Spinal cord (tissue), 10 donors: ENCODE results near the gene RGS6. TPM values are rescaled to one million over a fixed set of nuclear protein-coding genes. Genes with fewer than 3 reads are reported as not detected.

ENCODE experiments used
- DNase-seq, 6 donors: peaks; one replicate each; pipeline versions ENCODE4 v3.0.0 to v3.0.0-alpha.2; 2013 to 2015; ENCODE audit warnings: low spot score in 6 of 6, low read depth in 4 of 6
- H3K27ac ChIP-seq: one replicate; pipeline ENCODE4 v1.5.1; 2013; ENCODE audit warnings: low read depth, low read length, control low read depth
- H3K27me3 ChIP-seq: one replicate; pipeline ENCODE4 v1.6.1; 2013; ENCODE audit warnings: low read length; ENCODE audit not compliant: control insufficient read depth, insufficient read depth
- H3K36me3 ChIP-seq: one replicate; pipeline ENCODE4 v1.6.1; 2013; ENCODE audit warnings: low read length; ENCODE audit not compliant: control insufficient read depth, insufficient read depth
- H3K4me1 ChIP-seq: one replicate; pipeline ENCODE4 v1.6.1; 2013; ENCODE audit warnings: low read length; ENCODE audit not compliant: control insufficient read depth, insufficient read depth
- H3K4me3 ChIP-seq: one replicate; pipeline ENCODE4 v1.5.1; 2013; ENCODE audit warnings: low read depth, low read length, control low read depth
- H3K9me3 ChIP-seq: one replicate; pipeline ENCODE4 v1.6.1; 2013; ENCODE audit warnings: low read length; ENCODE audit not compliant: control insufficient read depth, insufficient read depth
- WGBS: methylation state at CpG from one replicate; pipeline ENCODE4 v1.1.5; 2013; ENCODE audit warnings: missing lambda C conversion rate; ENCODE audit not compliant: insufficient coverage; 5-methylcytosine and 5-hydroxymethylcytosine counted together
- polyA plus RNA-seq, 2 donors: library from polyadenylated mRNA; unstranded; fragments of 120-200 nt; gene quantifications; one replicate each; pipeline ENCODE4 v1.2.1, GENCODE V29; 2013; ENCODE audit not compliant: insufficient read length in 2 of 2
- total RNA-seq, 2 donors: library from RNA; depleted of rRNA in 1 of 2; stranded (reverse); fragments of 120-200 nt in 1 of 2; fragments of >200 nt in 1 of 2; gene quantifications; one replicate each; pipeline versions ENCODE4 v1.2.3 to v1.2.4, GENCODE V29; 2013 to 2014
- donor health status: healthy.

Gene RGS6
- total and polyA plus RNA-seq, 4 donors: 9.1 to 11.5 (median 10.3) TPM

DNA sequence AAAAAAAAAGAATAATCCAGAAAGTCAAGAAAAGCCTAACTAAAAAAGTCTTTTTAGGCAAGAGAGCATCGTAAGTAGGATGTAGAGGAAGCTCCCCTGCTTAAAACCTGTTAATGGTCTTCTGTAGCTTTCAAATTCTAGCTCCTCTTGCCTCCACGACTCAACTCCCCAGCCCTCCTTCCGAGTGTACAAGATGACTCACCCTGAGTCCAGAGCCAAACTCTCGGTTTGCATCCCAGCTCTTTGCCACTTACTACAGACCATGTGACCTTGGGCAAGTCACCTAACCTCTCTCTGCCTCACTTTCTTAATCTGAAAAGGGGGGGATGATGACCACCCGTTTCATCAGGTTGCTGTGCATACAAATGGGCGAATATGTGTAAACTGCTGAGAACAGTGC lies 501.3 kb downstream of the RGS6 start:
- no peak for DNase-seq
- Histone ChIP-seq H3K27me3 (no peaks in the 10 kb centered on the region), H3K4me1 (no peaks in the 10 kb centered on the region), H3K27ac (no peak overlapping the region), H3K9me3 (no peaks in the 10 kb centered on the region), H3K4me3 (no peak overlapping the region), H3K36me3 (no peaks in the 10 kb centered on the region)
- 82% methylated on average over 4 of the region's 6 CpGs for WGBS

- H3K27me3 ChIP-seq: no peaks in the 10 kb centered on the region
- no peak overlapping the region for H3K4me3 ChIP-seq
- no peak for DNase-seq
- H3K9me3 ChIP-seq: no peaks in the 10 kb centered on the region
- no peak overlapping the region for H3K27ac ChIP-seq
- no CpG with 5 or more reads among the region's 2 CpGs for WGBS
- no peaks in the 10 kb centered on the region for H3K4me1 ChIP-seq
- H3K36me3 ChIP-seq: no peaks in the 10 kb centered on the region
Observed at GRCh38 chr14:72434856-72435255, 502.6 kb downstream of the RGS6 start.

DNA sequence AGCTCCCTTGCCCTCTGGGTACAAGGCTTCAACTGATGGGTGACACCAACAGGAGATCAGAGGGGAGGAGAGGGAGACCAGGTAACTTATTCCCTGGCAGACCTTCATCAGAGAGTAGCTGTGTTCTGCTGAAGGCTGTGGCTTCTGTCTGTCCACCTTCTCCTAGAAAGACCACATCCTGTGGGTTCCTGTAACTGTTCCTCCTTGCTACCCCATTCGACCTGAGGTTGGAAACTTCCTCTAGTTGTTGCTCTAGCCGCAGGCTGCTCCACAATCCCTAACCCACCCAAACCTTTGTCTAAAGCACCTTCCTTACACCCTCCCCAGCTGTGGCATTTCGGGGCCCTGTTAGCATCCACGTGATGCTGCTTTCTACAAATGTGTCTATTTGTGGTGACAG lies 507.5 kb downstream of the RGS6 start:
- H3K27ac ChIP-seq: no peak overlapping the region
- peaks cover 2% of the 10 kb centered on the region for H3K4me1 ChIP-seq
- DNase-seq: no peak
- no peak overlapping the region for H3K4me3 ChIP-seq
- whole genome bisulfite sequencing: 88% methylated on average over 4 of the region's 4 CpGs
- no peaks in the 10 kb centered on the region for H3K36me3 ChIP-seq
- no peaks in the 10 kb centered on the region for H3K9me3 ChIP-seq
- no peaks in the 10 kb centered on the region for H3K27me3 ChIP-seq

DNA sequence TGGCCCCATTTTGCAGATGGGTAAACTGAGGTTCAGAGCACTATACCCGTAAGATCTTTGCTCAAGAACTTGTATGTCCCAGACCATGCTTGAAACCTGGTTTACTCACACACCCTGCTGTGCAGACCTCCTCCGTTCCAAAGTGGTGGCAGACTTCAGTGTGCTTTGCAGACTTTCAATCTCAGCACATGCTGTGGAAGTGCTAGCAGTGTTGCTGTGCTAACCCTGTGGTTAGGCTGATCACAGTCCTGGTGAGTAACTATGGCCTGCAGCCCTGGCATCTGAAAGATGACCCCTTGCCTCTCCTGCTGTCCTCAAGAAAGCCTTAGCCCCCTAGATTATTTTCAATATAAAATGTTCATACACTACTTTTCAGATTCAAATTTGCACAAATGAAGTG lies 511.0 kb downstream of the RGS6 start:
- Histone ChIP-seq H3K36me3 (no peaks in the 10 kb centered on the region), H3K9me3 (no peaks in the 10 kb centered on the region), H3K4me3 (no peak overlapping the region), H3K27me3 (no peaks in the 10 kb centered on the region), H3K4me1 (peaks cover 3% of the 10 kb centered on the region), H3K27ac (no peak overlapping the region)
- DNase-seq: no peak
- WGBS: 96% methylated on average over 2 of the region's 2 CpGs

DNA sequence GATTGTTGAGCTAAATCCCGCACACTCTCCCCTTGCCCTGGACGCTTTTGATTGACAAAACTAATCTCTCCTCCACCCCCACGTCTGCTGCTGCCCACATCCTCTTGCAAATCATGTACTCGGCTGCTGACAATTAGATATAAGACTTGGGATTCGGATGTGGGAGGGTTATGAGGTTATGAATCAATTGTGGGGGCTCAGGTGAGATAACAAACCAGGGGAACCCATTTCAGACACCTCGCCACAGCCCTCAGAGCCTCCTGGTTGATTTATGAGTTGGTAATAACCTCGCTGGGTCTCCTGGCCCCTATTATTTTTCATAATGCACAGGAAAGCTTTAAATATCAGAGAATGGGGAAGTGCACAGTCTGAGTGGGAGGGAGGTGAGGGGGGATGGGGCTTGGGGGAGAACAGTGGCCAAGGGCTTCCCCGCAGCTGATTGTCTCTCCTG lies 511.8 kb downstream of the RGS6 start:
- Histone ChIP-seq H3K9me3 (no peaks in the 10 kb centered on the region), H3K4me1 (peaks cover 3% of the 10 kb centered on the region), H3K27me3 (no peaks in the 10 kb centered on the region), H3K4me3 (no peak overlapping the region), H3K36me3 (no peaks in the 10 kb centered on the region), H3K27ac (no peak overlapping the region)
- WGBS: 67% methylated on average over 1 of the region's 8 CpGs
- peak in 1 of 6 donors; percentile 69 for DNase-seq

DNA sequence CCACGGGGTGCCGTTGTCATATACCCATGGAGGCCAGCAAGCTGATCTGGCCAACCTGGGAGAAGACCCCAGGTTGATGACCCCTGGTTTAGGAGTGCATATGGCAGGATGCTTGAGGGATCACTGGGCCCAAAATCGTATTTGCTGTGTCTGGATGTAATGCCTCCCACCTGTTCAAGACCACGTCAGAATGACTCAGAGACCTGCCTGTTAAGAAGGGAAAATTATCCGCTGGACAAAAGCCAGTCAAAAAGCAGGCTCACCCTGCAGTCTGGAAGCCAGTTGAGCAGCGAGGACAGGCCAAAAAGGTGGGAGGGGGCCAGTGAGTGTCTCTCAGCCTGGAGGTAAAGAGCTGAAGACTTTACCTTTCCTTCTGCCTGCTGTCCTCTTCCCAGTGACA lies 512.5 kb downstream of the RGS6 start:
- Histone ChIP-seq H3K27ac (no peak overlapping the region), H3K9me3 (no peaks in the 10 kb centered on the region), H3K27me3 (no peaks in the 10 kb centered on the region), H3K4me3 (no peak overlapping the region), H3K4me1 (peaks cover 6% of the 10 kb centered on the region), H3K36me3 (no peaks in the 10 kb centered on the region)
- DNase-seq: no peak
- WGBS: 97% methylated on average over 4 of the region's 6 CpGs

- Histone ChIP-seq H3K27me3 (no peaks in the 10 kb centered on the region), H3K4me1 (peaks cover 30% of the 10 kb centered on the region), H3K27ac (no peak overlapping the region), H3K9me3 (no peaks in the 10 kb centered on the region), H3K4me3 (no peak overlapping the region), H3K36me3 (no peaks in the 10 kb centered on the region)
- 100% methylated on average over 1 of the region's 2 CpGs for WGBS
- peak in 1 of 6 donors; percentile 32 for DNase-seq
Observed at GRCh38 chr14:72448212-72448611, 516.0 kb downstream of the RGS6 start.

DNA sequence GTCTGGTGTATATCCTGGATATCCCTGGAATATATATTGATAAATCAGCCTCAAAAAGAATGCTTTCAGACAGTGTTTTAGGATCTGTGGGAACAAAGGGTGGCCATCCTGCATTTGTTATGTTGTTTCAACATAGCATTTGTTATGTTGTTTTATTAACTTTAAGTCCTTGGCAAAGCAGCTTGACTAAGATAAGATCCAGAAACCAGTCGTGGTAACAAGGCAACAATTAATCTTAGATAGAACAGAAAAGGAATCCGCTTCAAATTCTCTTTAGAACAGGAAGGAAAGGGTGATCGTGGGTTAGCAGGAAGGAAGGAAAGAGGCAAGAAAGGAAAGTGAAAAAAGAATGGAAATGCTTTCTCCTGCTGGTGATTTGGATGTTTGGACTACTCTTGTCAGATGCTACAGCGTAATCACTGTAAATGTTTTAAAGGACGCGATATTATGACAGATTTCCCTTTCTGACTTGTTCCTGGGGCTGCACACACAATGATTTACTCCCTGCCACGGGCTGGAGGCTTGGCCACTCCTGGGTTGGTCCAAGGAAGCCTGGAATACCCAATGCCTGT lies 518.3 kb downstream of the RGS6 start:
- peak overlapping the region; percentile 67 for H3K27ac ChIP-seq
- 52% methylated on average over 6 of the region's 7 CpGs for WGBS

DNA sequence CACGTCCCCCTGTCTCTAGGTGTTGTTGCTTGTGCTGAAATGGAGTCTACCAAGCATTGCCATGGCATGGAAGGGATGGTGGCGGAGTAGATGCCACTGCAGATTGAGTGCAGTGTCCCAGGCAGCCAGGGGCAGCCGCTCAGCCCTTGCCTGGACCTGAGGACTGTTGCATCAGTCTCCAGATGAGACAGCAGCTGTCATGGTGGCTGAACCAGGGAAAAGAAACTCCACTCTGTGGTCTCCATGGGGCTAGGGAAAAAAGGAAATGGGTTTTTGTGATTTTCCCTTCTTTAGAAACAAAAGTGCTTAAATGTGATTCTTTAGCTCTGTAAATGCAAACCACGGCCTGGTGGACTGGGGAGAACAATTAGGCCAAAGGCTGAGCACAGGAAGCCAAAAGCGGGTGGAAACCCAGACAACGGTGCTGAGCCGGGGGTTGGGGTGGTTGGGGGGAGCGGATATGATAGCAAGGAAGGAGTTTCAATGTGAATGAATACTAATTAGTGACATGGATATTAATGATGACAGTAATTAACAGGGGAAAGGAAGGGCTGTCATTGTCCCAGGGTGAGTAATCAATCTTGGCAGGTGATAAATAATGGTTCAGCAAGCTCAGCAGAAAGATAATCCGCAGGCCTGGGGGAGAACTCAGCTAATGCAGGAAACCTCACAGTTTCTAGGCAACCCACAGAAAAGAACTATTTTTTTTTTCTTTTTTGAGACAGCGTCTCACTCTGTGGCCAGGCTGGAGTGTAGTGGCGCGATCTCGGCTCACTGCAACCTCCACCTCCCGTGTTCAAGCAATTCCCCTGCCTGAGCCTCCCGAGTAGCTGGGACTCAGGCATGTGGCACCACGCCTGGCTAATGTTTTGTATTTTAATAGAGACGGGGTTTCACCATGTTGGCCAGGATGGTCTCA lies 519.1 kb downstream of the RGS6 start:
- DNase-seq: peak in 5 of 6 donors; percentile 26 to 91 (median 50)
- Histone ChIP-seq H3K27me3 (no peaks in the 10 kb centered on the region), H3K4me3 (no peak overlapping the region), H3K9me3 (no peaks in the 10 kb centered on the region), H3K27ac (peak overlapping the region; percentile 67), H3K36me3 (no peaks in the 10 kb centered on the region), H3K4me1 (peaks cover 28% of the 10 kb centered on the region)
- WGBS: 23% methylated on average over 13 of the region's 17 CpGs

More for the DNA sequence above, 518.3 kb downstream of the RGS6 start:
- peaks cover 28% of the 10 kb centered on the region for H3K4me1 ChIP-seq
- no peak overlapping the region for H3K4me3 ChIP-seq
- no peaks in the 10 kb centered on the region for H3K27me3 ChIP-seq
- H3K9me3 ChIP-seq: no peaks in the 10 kb centered on the region
- DNase-seq: peak in 1 of 6 donors; percentile 35
- H3K36me3 ChIP-seq: no peaks in the 10 kb centered on the region

DNA sequence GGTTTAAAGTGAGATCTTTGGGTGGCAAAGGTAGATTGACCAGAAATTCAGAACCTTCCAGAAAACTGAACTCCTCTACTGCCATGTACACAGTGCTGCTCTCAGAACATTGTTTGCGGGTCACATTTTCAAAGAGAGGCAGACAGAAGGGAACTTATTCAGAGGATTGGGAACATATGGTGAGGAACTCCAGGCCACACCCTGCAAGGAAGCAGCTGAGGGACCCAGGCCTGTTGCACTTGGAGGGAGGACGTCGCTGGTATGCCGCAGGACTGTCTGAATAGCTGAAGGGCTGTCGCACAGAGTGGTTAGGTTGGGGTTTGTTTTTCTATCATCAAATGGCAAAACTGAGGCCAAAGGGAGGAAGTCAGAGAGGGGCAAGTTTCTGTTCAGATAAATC lies 520.5 kb downstream of the RGS6 start:
- Histone ChIP-seq H3K9me3 (no peaks in the 10 kb centered on the region), H3K36me3 (no peaks in the 10 kb centered on the region), H3K27ac (no peak overlapping the region), H3K4me3 (no peak overlapping the region), H3K27me3 (no peaks in the 10 kb centered on the region), H3K4me1 (peaks cover 28% of the 10 kb centered on the region)
- DNase-seq: no peak
- 93% methylated on average over 5 of the region's 5 CpGs for WGBS
